DMS53 (cell line): ENCODE measurements around the gene POLR1F.

Experiments used
- DNase-seq: peaks from one replicate; lab custom pipeline; 2025; lab: John Stamatoyannopoulos, UW

The POLR1F gene

DNA sequence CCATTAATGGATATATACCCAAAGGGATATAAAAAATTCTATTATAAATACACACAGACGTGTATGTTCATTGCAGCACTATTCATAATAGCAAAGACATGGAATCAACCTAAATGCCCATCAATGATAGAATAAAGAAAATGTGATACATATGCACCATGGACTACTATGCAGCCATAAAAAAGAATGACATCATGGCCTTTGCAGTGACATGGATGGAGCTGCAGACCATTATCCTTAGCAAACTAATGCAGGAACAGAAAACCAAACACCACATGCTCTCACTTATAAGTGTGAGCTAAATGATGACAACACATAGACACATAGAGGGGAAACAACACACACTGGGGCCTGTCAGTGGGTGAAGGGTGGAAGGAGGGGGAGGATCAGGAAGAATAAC, 33.0 kb downstream of the POLR1F start:
- no peak for DNase-seq

DNA sequence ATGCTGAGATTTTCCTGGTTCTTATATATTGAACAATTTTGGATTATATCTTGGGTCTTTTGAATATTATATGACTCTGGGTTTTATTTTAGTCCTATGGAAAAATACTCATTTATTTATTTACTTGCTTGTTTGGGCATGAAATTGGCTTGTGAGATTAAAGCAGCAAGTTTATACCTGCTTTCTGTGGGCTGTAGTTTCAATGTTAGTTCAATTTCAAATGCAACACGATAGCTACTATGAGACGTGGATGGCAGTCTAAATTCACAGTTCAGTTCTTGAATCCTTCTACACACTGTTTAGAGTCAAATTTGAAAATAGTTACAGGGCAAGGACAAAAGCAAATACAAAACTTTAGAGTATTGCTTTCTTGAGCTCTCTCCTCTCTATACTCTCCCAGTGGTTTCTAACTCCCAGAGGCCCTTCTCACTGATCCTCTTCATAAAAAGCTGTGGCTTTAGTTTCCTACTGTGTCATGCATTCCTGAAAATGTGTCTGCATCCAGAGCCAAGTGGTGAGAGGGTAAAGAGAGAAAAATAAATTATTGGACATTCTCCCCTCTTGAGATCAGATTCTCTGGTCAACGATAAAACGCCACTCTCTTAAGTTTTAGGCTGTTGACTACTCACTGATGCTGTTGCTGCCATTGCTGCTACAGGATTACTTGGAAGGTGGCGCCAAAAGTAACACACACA, 34.4 kb downstream of the POLR1F start:
- DNase-seq, result no peak

- DNase-seq, result no peak
Observed at GRCh38 chr7:19670806-19671205, 38.0 kb downstream of the POLR1F start.

DNA sequence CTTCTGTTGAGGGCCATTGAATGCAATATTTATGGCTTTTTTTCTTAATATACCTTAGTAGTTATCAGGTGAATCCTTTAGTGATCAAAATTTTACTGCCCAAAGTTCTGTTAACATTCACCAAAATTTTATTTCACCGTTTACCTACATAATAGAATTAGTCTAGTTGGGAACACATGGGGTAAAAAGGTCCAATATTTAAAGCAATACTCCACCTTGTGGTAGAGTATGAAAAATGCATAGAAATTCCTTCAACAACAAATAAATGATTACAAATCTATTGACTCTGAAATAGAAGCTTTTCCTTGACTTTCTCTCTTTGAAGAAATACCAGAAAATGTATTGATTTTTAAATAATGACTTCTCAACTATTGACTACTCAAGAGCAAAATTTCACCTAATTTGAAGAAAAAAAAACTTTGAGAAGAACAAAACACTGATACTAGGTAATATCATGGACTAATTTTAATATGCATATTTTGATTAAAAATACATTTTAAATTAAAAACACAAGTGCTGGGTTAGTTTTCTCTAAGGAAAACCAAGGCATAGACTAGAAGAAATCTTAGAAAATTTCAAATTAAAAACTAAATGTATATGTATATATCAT, 43.3 kb downstream of the POLR1F start:
- DNase-seq, result peak; percentile 85

DNA sequence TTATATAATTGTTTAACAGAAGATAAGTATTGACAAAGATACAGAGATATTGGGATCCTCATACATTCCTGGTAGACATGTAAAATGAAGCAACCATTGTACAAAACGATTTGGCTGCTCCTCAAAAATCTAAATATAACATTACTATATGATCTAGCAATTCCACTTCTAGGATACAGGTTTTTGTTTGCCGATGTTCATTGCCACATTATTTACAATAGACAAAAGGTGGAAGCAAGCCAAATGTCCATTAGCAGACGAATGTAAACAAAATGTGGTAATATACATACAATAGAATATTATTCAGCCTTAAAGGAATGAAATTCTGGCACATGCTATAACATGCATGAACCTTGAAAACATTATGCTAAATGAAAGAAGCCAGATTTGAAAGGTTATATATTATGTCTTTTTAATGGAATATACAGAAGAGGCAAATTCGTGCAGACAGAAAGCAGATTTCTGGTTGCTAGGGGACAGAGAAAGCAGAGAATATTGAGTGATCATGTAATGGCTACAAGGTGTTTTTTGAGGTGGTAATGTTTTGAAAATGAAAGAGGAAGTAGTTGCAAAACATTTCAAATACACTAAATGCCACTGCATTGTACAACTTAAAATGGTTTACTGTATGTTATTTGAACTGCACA, 44.9 kb downstream of the POLR1F start:
- peak; percentile 95 for DNase-seq

GRCh38 chr7:19648791-19649190, 60.0 kb downstream of the POLR1F start:
- DNase-seq, result no peak
